Measurements from ENCODE around the gene TOP1.

Gene TOP1

GRCh38 chr20:41148942-41149341 is 120.3 kb downstream of the TOP1 start:
- DNase-seq, result no peak

- no peak for DNase-seq
Measured at GRCh38 chr20:41150664-41151063, 122.0 kb downstream of the TOP1 start.

- DNase-seq, result no peak
Measured at GRCh38 chr20:41151134-41151869, 122.7 kb downstream of the TOP1 start.

- DNase-seq, result no peak
Measured at GRCh38 chr20:41152108-41152757, 123.6 kb downstream of the TOP1 start.

GRCh38 chr20:41154436-41155176 is 126.0 kb downstream of the TOP1 start:
- DNase-seq, result no peak

- DNase-seq, result no peak
Measured at GRCh38 chr20:41155261-41155660, 126.6 kb downstream of the TOP1 start.

- no peak for DNase-seq
Measured at GRCh38 chr20:41158082-41158625, 129.5 kb downstream of the TOP1 start.

GRCh38 chr20:41159547-41159946 is 130.9 kb downstream of the TOP1 start:
- DNase-seq, result no peak

- no peak for DNase-seq
Measured at GRCh38 chr20:41160686-41161085, 132.1 kb downstream of the TOP1 start.

- no peak for DNase-seq
Measured at GRCh38 chr20:41161886-41162285, 133.3 kb downstream of the TOP1 start.

GRCh38 chr20:41162396-41162795 is 133.8 kb downstream of the TOP1 start:
- DNase-seq, result no peak

GRCh38 chr20:41163821-41164220 is 135.2 kb downstream of the TOP1 start:
- DNase-seq, result no peak

GRCh38 chr20:41165001-41165882 is 136.6 kb downstream of the TOP1 start:
- no peak for DNase-seq

- DNase-seq, result no peak
Measured at GRCh38 chr20:41166201-41167117, 137.8 kb downstream of the TOP1 start.

- no peak for DNase-seq
Measured at GRCh38 chr20:41167118-41167470, 138.5 kb downstream of the TOP1 start.

- DNase-seq, result no peak
Measured at GRCh38 chr20:41167481-41168253, 139.0 kb downstream of the TOP1 start.

- DNase-seq, result no peak
Measured at GRCh38 chr20:41168281-41169161, 139.9 kb downstream of the TOP1 start.

- no peak for DNase-seq
Measured at GRCh38 chr20:41169162-41169690, 140.6 kb downstream of the TOP1 start.

- no peak for DNase-seq
Measured at GRCh38 chr20:41169791-41170351, 141.2 kb downstream of the TOP1 start.
